ENCODE results near the gene HTT-AS. TPM values are rescaled to one million over a fixed set of nuclear protein-coding genes. Genes with fewer than 3 reads are reported as not detected.

Gene HTT-AS
- total RNA-seq, 2 experiments from 2014 or later, result not detected

Other genes with a start within 250 kb of the HTT-AS start
- gene ADD1, start 230.7 kb downstream of the HTT-AS start, total RNA-seq, result 100 to 1,000 TPM; 266 to 277 TPM
- 10 to 100 TPM; 34.1 to 38.7 TPM for gene NOP14, start 111.1 kb downstream of the HTT-AS start, total RNA-seq
- 1 to 10 TPM; 3.1 to 3.6 TPM for gene GRK4, start 111.0 kb downstream of the HTT-AS start, total RNA-seq
- 10 to 100 TPM; 50.7 to 54.9 TPM for gene HTT, start 143 bp upstream of the HTT-AS start, total RNA-seq
- gene MSANTD1, start 174.6 kb upstream of the HTT-AS start, total RNA-seq, result under 1 TPM; 0.60 to 0.65 TPM
- gene RGS12, start 218.5 kb upstream of the HTT-AS start, total RNA-seq, result 1 to 10 TPM; 7.4 to 7.5 TPM

Data from activated CD4-positive, alpha-beta memory T cell treated with anti-CD3 and anti-CD28 coated beads, Interleukin-2, amount 10 ng/mL, durations not matched to agents 7 days and 5 days (primary cell).